CD14-positive monocyte (primary cell): ENCODE results near the gene AQP12A. TPM values are rescaled to one million over a fixed set of nuclear protein-coding genes. Genes with fewer than 3 reads are reported as not detected.

Experiments
- DNase-seq, 3 donors: peaks; one replicate each; pipeline ENCODE4 v3.0.0-alpha.2; 2011 to 2022
- H2AFZ ChIP-seq: 2 replicates; pipeline ENCODE4 v1.6.0; 2012; ENCODE audit warnings: mild to moderate bottlenecking, low read depth, low read length, inconsistent platforms; ENCODE audit not compliant: insufficient read depth, poor library complexity, severe bottlenecking
- H3K27ac ChIP-seq, 2 donors: 1 replicate in 1 of 2; 2 replicates in 1 of 2; pipeline ENCODE4 v1.5.1; 2012 to 2013; ENCODE audit warnings: low read length in 2 of 2, control low read depth in 1 of 2, inconsistent platforms in 1 of 2, low read depth in 1 of 2, mild to moderate bottlenecking in 1 of 2
- H3K27me3 ChIP-seq, 2 donors: one replicate each; pipeline versions ENCODE4 v1.6.0 to v1.6.1; 2011 to 2013; ENCODE audit warnings: low read length in 2 of 2; ENCODE audit not compliant: control insufficient read depth in 2 of 2, insufficient read depth in 2 of 2
- H3K36me3 ChIP-seq, 2 donors: replicated peaks in 1 of 2; 1 replicate in 1 of 2; 2 replicates in 1 of 2; pipeline versions ENCODE4 v1.5.1 to v1.6.1; 2012 to 2013; ENCODE audit warnings: low read length in 2 of 2, control low read depth in 1 of 2, inconsistent platforms in 1 of 2, mild to moderate bottlenecking in 1 of 2; ENCODE audit not compliant: insufficient read depth in 2 of 2, control insufficient read depth in 1 of 2
- H3K4me1 ChIP-seq, 2 donors: 1 replicate in 1 of 2; 2 replicates in 1 of 2; pipeline versions ENCODE4 v1.5.1 to v1.6.1; 2012 to 2013; ENCODE audit warnings: low read length in 2 of 2, control low read depth in 1 of 2, inconsistent platforms in 1 of 2, mild to moderate bottlenecking in 1 of 2, moderate library complexity in 1 of 2; ENCODE audit not compliant: insufficient read depth in 2 of 2, control insufficient read depth in 1 of 2
- H3K4me2 ChIP-seq: replicated peaks from 2 replicates; pipeline ENCODE3; 2012; ENCODE audit warnings: low read length, moderate library complexity, mild to moderate bottlenecking; ENCODE audit not compliant: poor library complexity, severe bottlenecking; ENCODE audit errors: extremely low read depth
- H3K4me3 ChIP-seq, 3 experiments: fragments of 200-600 bp in 1 of 3; sonication (generic) in 1 of 3; replicated peaks in 1 of 3; 1 replicate in 2 of 3; 2 replicates in 1 of 3; pipeline ENCODE4 v1.5.1; 2011 to 2013; ENCODE audit warnings: low read length in 3 of 3, mild to moderate bottlenecking in 3 of 3, control low read depth in 2 of 3, low read depth in 2 of 3, inconsistent platforms in 1 of 3, moderate library complexity in 1 of 3
- H3K79me2 ChIP-seq: 2 replicates; pipeline ENCODE4 v1.6.0; 2012; ENCODE audit warnings: mild to moderate bottlenecking, control low read depth, inconsistent platforms, low read length, moderate library complexity; ENCODE audit not compliant: insufficient read depth
- H3K9ac ChIP-seq: 2 replicates; pipeline ENCODE4 v1.6.0; 2017; ENCODE audit warnings: low read length, mild to moderate bottlenecking; ENCODE audit not compliant: insufficient read depth, poor library complexity, severe bottlenecking
- H3K9me3 ChIP-seq, 2 donors: replicated peaks in 1 of 2; 1 replicate in 1 of 2; 2 replicates in 1 of 2; pipeline versions ENCODE4 v1.5.1 to v1.6.1; 2012 to 2013; ENCODE audit warnings: low read length in 2 of 2, control low read depth in 1 of 2; ENCODE audit not compliant: control insufficient read depth in 1 of 2, insufficient read depth in 1 of 2
- H4K20me1 ChIP-seq: 2 replicates; pipeline ENCODE4 v1.6.0; 2012; ENCODE audit warnings: mild to moderate bottlenecking, low read length, control low read depth, moderate library complexity; ENCODE audit not compliant: insufficient read depth
- H3K27ac Mint-ChIP-seq, 7 donors: one replicate each; pipeline ENCODE4 v1.8.0; 2020; ENCODE audit warnings: mild to moderate bottlenecking in 7 of 7, mixed read lengths in 7 of 7, moderate library complexity in 6 of 7, inconsistent platforms in 2 of 7
- H3K27me3 Mint-ChIP-seq, 3 donors: one replicate each; pipeline ENCODE4 v1.8.0; 2021 to 2022; ENCODE audit warnings: low read depth in 3 of 3, mild to moderate bottlenecking in 3 of 3, mixed read lengths in 3 of 3, moderate library complexity in 3 of 3, inconsistent platforms in 1 of 3
- H3K36me3 Mint-ChIP-seq, 2 donors: one replicate each; pipeline ENCODE4 v1.8.0; 2020; ENCODE audit warnings: mixed read lengths in 2 of 2, inconsistent platforms in 1 of 2, mild to moderate bottlenecking in 1 of 2
- H3K4me1 Mint-ChIP-seq: one replicate; pipeline ENCODE4 v1.8.0; 2020; ENCODE audit warnings: mild to moderate bottlenecking, mixed read lengths
- H3K4me3 Mint-ChIP-seq, 2 donors: one replicate each; pipeline ENCODE4 v1.8.0; 2020; ENCODE audit warnings: mild to moderate bottlenecking in 2 of 2, mixed read lengths in 2 of 2, moderate library complexity in 1 of 2
- H3K9me3 Mint-ChIP-seq, 7 donors: one replicate each; pipeline ENCODE4 v1.8.0; 2020 to 2022; ENCODE audit warnings: mixed read lengths in 7 of 7, mild to moderate bottlenecking in 6 of 7, moderate library complexity in 6 of 7, inconsistent platforms in 2 of 7
- WGBS: methylation state at CpG from one replicate; pipeline ENCODE4 v1.1.5; 2013; ENCODE audit warnings: missing lambda C conversion rate; ENCODE audit not compliant: insufficient coverage; 5-methylcytosine and 5-hydroxymethylcytosine counted together
- intact Hi-C, 2 donors: fragments of 100-400 bp; cut with micrococcal nuclease; formaldehyde crosslinking; loops; one replicate each; pipeline versions ENCODE4 v1.15.0 to v1.15.1; 2023
- polyA plus RNA-seq, 3 donors: library from polyadenylated mRNA; depleted of rRNA in 1 of 3; unstranded in 2 of 3; stranded (reverse) in 1 of 3; fragments of 300-500 nt in 2 of 3; fragments of >200 nt in 1 of 3; fragmentation: Illumina TruSeq in 2 of 3; gene quantifications; 1 replicate in 2 of 3; 2 replicates in 1 of 3; pipeline ENCODE4 v1.2.3, GENCODE V29; 2012 to 2021
- TF ChIP-seq, protein P1 (sequence below): fragments of 200-600 bp; IDR thresholded peaks from one replicate; pipeline ENCODE4 v1.8.0; 2022; ENCODE audit warnings: antibody characterized with exemption, mild to moderate bottlenecking

The AQP12A gene
- polyA plus RNA-seq, 3 donors: not detected

DNA sequence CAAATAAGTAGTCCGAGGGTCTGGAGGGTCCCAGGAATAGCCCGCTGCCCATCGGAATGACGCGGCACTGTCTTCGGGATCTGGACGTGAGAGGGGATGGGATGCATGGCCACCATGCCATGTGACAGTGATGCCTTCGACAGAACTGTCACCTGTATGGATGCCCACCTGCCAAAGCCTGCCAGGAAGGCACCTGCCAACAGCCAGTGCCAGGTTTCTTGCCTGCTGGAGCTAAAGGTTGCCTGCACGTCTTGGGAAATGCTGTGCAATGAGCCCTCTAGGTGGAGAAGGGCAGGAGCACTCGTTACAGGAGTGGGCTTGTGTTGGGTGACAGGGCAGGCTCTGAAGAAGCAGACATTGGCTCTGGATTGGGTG, 45.9 kb upstream of the AQP12A start:
- peaks cover under 1 to 14% (median 3%) of the 10 kb centered on the region in 7 donors for H3K9me3 Mint-ChIP-seq
- no peak overlapping the region for H3K4me3 Mint-ChIP-seq
- TF ChIP-seq, protein P1, sequence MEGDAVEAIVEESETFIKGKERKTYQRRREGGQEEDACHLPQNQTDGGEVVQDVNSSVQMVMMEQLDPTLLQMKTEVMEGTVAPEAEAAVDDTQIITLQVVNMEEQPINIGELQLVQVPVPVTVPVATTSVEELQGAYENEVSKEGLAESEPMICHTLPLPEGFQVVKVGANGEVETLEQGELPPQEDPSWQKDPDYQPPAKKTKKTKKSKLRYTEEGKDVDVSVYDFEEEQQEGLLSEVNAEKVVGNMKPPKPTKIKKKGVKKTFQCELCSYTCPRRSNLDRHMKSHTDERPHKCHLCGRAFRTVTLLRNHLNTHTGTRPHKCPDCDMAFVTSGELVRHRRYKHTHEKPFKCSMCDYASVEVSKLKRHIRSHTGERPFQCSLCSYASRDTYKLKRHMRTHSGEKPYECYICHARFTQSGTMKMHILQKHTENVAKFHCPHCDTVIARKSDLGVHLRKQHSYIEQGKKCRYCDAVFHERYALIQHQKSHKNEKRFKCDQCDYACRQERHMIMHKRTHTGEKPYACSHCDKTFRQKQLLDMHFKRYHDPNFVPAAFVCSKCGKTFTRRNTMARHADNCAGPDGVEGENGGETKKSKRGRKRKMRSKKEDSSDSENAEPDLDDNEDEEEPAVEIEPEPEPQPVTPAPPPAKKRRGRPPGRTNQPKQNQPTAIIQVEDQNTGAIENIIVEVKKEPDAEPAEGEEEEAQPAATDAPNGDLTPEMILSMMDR: no peak
- Histone ChIP-seq H3K4me1 (peaks cover 2 to 12% of the 10 kb centered on the region in 2 donors), H4K20me1 (no peaks in the 10 kb centered on the region), H3K79me2 (no peaks in the 10 kb centered on the region), H2AFZ (peak overlapping the region; percentile 36), H3K4me3 (no peak overlapping the region), H3K9ac (no peak overlapping the region), H3K4me2 (no peak overlapping the region), H3K27ac (no peak overlapping the region), H3K9me3 (peaks cover 0 to 7% of the 10 kb centered on the region in 2 donors), H3K27me3 (peaks cover 0 to 31% of the 10 kb centered on the region in 2 donors), H3K36me3 (no peaks in the 10 kb centered on the region)
- peak overlapping the region in 4 of 7 donors; percentile 72 to 95 (median 82) for H3K27ac Mint-ChIP-seq
- no peak for DNase-seq
- WGBS: 85% methylated on average over 10 of the region's 10 CpGs
- no peaks in the 10 kb centered on the region for H3K36me3 Mint-ChIP-seq
- intact Hi-C loops: no loop called here
- H3K27me3 Mint-ChIP-seq: peaks cover 24 to 41% (median 30%) of the 10 kb centered on the region in 3 donors
- peaks cover 13% of the 10 kb centered on the region for H3K4me1 Mint-ChIP-seq

DNA sequence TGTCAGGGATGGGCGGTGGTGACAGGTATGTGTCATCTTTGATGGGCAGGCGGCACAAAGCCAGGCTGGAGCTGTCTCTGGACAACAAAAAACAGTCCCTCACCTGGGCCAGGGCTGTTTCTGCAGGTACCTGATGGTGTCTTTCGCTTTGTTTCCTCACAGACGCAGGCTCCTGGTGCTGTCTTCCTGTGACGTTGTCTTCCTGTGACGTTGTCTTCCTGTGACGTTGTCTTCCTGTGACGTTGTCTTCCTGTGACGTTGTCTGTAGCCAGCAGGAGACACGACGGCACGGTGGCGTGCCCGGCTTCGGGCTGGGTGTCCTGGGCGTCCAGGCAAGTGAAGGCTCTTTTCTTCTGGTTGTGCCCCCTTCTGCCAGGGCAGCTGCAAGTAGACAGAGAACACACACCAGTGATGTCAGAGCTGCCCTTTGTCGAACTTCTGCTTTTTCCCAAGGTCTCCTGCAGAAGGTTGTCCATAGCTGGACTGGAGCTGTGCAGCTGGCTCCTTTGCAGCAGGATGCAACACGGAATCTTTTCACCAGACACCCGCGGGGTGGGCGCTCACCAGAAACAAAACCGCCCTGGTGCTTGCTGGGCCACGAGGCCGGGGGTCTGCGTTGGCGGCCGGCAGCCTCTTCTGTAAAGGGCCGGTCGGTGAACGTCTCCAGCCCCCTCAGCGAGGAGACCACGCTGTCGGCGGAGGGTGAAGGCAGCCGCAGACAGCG, 45.3 kb upstream of the AQP12A start:
- Mint-ChIP-seq H3K27ac (peak overlapping the region; percentile 47 to 95 (median 82)), H3K36me3 (no peaks in the 10 kb centered on the region), H3K27me3 (peaks cover 26 to 45% (median 30%) of the 10 kb centered on the region in 3 donors), H3K9me3 (peaks cover 2 to 16% (median 6%) of the 10 kb centered on the region in 7 donors), H3K4me3 (peak overlapping the region; percentile 42 to 82), H3K4me1 (peaks cover 13% of the 10 kb centered on the region)
- Histone ChIP-seq H4K20me1 (no peaks in the 10 kb centered on the region), H3K4me3 (no peak overlapping the region), H3K27me3 (peaks cover 0 to 34% of the 10 kb centered on the region in 2 donors), H3K4me2 (no peak overlapping the region), H3K9me3 (peaks cover 0 to 7% of the 10 kb centered on the region in 2 donors), H2AFZ (peak overlapping the region; percentile 36), H3K27ac (no peak overlapping the region), H3K9ac (no peak overlapping the region), H3K79me2 (no peaks in the 10 kb centered on the region), H3K36me3 (no peaks in the 10 kb centered on the region), H3K4me1 (peaks cover 2 to 12% of the 10 kb centered on the region in 2 donors)
- 67% methylated on average over 33 of the region's 36 CpGs for WGBS
- TF ChIP-seq, protein P1: no peak
- intact Hi-C loops: no loop called here
- peak; percentile 45 to 66 (median 50) for DNase-seq
